Kasumi-1 (cell line): ENCODE measurements around the gene ALOX5.
"Not testable (repeated sequence)": the region's sequence is repeated elsewhere in the genome, so short reads cannot be mapped to it uniquely, and the experiment has no call there.

Experiments
- DNase-seq, 2 experiments: peaks; one replicate each; lab custom pipeline; 2025; lab: John Stamatoyannopoulos, UW

Gene ALOX5

DNA sequence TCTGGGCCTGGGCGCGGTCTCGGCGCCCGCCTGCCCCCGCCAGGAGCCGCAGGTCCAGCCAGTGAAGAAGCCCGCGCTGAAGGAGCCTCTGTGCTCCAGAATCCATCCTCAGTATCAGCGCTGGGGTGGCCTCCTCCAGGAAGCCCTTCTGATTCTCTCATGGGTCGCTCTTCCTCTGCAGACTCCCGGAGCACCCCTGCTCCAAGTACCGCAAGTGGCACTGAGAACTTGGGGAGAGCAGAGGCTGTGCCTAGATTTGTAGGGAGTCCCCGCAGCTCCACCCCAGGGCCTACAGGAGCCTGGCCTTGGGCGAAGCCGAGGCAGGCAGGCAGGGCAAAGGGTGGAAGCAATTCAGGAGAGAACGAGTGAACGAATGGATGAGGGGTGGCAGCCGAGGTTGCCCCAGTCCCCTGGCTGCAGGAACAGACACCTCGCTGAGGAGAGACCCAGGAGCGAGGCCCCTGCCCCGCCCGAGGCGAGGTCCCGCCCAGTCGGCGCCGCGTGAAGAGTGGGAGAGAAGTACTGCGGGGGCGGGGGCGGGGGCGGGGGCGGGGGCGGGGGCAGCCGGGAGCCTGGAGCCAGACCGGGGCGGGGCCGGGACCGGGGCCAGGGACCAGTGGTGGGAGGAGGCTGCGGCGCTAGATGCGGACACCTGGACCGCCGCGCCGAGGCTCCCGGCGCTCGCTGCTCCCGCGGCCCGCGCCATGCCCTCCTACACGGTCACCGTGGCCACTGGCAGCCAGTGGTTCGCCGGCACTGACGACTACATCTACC is at the start of gene ALOX5:
Gene ALOX5 (plus strand): TSS at position 641 of the 774 bp plus-strand sequence. CDS start 64 bp downstream, at position 705.
- DNase-seq = peak; percentile 24 to 42

DNA sequence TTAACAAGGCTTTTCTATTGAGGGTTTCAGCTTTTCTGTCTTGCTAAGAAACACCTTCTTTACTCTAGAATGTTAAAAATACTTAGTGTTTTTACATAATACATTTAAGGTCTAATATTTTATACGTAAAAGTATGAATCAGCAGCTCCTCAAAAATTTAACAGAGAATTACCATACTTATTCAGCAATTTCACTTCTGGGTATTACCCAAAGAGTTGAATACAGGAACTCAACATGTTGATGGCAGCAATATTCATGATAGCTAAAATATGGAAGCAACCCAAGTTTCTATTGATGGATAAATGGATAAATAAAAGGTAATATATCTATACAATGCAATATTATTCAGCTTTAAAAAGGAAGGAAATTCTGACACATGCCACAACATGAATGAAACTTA is 48.9 kb upstream of the ALOX5 start:
- no peak for DNase-seq

DNA sequence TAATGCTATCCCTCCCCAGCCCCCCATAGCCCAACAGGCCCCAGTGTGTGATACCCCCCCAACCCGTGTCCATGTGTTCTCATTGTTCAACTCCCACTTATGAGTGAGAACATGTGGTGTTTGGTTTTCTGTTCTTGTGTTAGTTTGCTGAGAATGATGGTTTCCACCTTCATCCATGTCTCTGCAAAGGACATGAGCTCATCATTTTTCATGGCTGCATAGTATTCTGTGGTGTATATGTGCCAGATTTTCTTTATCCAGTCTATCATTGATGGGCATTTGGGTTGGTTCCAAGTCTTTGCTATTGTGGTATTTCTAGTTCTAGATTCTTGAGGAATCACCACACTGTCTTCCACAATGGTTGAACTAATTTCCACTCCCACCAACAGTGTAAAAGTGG is 47.2 kb upstream of the ALOX5 start:
- not testable (repeated sequence) for DNase-seq

DNA sequence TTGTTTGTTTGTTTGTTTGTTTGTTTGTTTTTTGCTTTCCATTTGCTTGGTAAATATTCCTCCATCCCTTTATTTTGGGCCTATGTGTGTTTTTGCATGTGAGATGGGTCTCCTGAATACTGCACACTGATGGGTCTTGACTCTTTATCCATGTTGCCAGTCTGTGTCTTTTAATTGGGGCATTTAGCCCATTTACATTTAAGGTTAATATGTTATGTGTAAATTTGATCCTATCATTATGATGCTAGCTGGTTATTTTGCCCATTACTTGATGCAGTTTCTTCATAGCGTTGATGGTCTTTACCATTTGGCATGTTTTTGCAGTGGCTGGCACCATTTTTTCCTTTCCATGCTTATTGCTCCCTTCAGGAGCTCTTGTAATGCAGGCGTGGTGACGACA is 42.2 kb upstream of the ALOX5 start:
- not testable (repeated sequence) for DNase-seq

DNA sequence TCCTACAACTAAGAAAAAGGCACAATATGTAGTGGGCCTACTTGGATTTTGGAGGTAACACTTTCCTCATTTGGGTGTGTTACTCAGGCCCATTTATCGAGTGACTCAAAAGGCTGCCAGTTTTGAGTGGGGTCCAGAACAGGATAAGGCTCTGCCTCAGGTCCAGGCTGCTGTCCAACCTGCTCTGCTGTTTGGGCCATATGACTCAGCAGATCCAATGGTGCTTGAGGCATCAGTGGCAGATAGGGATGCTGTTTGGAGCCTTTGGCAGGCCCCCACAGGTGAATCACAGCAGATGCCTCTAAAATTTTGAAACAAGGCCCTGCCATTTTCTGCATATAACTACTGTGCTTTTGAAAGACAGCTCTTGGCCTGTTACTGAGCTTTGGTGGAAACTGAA is 34.1 kb upstream of the ALOX5 start:
- no peak for DNase-seq

DNA sequence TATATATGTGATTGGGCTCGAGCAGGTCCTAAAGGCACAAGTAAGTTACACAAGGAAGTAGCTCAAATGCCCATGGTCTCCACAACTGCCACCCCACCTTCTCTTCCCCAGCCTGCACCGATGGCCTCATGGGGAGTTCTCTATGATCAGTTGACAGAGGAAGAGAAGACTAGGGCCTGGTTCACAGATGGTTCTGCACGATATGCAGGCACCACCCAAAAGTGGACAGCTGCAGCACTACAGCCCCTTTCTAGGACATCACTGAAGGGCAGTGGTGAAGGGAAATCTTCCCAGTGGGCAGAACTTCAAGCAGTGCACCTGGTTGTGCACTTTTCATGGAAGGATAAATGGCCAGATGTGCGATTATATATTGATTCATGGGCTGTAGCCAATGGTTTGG is 33.6 kb upstream of the ALOX5 start:
- DNase-seq = not testable (repeated sequence)

DNA sequence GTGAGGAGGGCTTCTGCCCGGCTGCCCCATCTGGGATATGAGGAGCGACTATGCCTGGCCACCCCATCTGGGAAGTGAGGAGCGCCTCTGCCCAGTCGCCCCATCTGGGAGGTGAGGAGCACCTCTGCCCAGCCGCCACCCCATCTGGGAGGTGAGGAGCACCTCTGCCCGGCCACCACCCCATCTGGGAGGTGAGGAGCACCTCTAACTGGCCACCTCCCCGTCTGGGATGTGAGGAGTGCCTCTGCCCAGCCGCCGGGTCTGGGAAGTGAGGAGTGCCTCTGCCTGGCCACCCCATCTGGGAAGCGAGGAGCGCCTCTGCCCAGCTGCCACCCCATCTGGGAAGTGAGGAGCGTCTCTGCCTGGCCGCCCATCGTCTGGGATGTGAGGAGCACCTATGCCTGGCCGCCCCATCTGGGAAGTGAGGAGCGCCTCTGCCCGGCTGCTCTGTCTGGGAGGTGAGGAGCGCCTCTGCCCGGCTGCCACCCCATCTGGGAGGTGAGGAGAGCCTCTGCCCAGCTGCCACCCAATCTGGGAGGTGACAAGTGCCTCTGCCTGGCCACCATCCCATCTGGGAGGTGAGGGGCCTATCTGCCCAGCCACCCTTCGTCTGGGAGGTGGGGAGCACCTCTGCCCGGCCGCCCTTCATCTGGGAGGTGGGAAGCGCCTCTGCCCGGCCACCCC is 27.2 kb upstream of the ALOX5 start:
- not testable (repeated sequence) for DNase-seq

DNA sequence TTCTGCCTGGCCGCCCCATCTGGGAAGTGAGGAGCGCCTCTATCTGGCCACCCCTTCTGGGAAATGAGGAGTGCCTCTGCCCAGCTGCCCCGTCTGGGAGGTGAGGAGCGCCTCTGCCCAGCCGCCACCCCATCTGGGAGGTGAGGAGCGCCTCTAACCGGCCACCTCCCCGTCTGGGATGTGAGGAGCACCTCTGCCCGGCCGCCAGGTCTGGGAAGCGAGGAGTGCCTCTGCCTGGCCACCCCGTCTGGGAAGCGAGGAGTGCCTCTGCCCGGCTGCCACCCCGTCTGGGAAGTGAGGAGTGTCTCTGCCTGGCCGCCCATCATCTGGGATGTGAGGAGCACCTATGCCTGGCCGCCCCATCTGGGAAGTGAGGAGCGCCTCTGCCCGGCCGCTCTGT is 26.6 kb upstream of the ALOX5 start:
- not testable (repeated sequence) for DNase-seq

DNA sequence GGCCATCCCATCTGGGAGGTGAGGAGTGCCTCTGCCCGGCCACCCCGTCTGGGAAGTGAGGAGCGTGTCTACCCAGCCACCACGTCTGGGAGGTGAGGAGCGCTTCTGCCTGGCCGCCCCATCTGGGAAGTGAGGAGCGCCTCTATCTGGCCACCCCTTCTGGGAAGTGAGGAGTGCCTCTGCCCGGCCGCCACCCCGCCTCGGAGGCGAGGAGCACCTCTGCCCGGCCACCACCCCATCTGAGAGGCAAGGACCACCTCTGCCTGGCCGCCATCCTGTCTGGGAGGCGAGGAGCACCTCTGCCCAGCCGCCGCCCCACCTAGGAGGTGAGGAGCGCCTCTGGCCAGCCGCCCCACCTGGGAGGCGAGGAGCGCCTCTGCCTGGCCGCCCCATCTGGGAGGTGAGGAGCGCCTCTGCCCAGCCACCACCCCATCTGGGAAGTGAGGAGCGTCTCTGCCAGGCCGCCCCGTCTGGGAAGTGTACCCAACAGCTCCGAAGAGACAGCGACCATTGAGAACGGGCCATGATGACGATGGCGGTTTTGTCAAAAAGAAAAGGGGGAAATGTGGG is 25.7 kb upstream of the ALOX5 start:
- DNase-seq = not testable (repeated sequence)

DNA sequence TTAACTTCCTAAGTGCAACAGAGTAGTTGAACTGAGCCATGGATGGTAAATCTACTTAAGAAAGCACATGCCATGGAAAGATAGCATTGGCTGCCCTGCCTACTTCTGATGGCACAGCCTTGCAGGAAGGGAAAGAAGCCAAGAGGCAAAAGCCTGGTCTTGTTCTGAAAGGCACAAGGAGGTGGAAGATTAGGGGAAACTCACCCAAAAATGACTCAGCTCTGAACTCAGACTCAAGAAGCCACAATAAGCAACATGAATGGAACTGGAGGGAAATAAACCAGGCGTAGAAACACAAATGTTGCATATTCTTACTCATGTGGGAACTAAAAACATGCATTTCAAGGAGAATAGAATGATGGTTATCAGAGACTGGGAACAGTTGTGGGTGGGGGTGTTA is 20.8 kb upstream of the ALOX5 start:
- DNase-seq = no peak

DNA sequence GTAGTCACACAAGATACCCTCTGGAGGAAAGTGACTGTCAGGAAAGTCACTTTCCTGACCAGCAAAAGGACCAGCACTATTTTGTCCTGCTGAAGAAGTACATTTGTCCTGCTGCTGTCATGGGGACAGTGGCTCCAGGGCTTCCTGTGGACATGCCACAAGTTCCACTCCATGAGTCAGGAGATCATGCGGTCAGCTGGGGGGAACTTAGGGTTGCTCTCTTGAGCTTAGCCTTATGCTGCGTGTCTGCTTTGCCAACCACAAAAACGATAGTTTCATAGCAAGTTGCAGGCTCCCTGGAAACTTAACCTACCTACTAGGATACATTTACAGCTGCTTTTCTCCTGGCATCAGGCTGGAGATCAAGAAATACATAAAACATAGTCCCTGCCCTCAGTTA is 19.8 kb upstream of the ALOX5 start:
- no peak for DNase-seq

DNA sequence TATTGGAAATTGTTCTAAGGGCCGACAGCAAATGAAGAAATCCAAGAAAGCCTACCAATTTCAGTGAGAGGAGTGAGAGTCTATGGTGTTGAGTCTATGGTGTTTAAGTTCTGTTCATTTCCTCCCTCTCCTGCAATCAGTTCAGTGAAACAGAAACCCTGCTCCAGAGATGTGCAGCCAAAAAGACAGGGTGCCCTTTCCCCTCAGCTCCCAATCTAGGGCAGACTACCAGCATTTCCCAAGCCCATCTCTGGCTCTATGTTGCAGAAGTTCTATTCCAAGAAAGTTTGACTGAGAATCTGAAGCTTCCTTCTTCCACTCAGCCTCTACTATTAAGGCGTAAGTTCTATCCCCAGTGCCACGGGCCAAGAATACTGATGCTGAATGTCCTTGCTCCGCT is 18.5 kb upstream of the ALOX5 start:
- no peak for DNase-seq

DNA sequence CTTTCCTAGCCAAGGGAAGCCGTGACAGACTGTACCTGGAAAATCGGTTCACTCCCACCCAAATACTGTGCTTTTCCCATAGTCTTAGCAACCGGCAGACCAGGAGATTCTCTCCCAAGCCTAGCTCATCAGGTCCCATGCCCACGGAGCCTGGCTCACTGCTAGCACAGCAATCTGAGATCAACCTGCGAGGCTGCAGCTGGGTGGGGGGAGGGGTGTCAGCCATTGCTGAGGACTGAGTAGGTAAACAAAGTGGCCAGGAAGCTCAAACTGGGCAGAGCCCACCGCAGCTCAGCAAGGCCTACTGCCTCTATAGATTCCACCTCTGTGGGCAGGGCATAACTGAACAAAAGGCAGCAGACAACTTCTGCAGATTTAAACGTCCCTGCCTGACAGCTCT is 15.1 kb upstream of the ALOX5 start:
- not testable (repeated sequence) for DNase-seq

DNA sequence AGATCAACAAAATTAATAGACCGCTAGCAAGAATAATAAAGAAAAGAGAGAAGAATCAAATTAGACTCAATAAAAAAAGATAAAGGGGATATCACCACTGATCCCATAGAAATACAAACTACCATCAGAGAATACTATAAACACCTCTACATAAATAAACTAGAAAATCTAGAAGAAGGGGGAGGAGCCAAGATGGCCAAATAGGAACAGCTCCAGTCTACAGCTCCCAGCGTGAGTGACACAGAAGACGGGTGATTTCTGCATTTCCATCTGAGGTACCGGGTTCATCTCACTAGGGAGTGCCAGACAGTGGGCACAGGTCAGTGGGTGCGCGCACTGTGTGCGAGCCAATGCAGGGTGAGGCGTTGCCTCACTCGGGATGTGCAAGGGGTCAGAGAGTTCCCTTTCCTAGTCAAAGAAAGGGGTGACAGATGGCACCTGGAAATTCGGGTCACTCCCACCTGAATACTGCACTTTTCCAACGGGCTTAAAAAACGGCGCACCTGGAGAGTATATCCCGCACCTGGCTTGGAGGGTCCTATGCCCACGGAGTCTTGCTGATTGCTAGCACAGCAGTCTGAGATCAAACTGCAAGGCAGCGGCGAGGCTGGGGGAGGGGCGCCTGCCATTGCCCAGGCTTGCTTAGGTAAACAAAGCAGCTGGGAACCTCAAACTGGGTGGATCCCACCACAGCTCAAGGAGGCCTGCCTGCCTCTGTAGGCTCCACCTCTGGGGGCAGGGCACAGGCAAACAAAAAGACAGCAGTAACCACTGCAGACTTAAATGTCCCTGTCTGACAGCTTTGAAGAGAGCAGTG is 11.8 kb upstream of the ALOX5 start:
- not testable (repeated sequence) for DNase-seq

DNA sequence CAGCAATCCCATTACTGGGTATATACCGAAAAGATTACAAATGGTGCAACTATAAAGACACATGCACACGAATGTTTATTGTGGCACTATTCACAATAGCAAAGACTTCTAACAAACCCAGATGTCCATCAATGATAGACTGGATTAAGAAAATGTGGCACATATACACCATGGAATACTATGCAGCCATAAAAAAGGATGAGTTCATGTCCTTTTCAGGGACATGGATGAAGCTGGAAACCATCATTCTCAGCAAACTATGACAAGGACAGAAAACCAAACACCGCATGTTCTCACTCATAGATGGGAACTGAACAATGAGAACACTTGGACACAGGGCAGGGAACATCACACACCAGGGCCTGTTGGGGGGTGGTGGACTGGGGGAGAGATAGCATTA is 6.4 kb upstream of the ALOX5 start:
- DNase-seq = not testable (repeated sequence)

DNA sequence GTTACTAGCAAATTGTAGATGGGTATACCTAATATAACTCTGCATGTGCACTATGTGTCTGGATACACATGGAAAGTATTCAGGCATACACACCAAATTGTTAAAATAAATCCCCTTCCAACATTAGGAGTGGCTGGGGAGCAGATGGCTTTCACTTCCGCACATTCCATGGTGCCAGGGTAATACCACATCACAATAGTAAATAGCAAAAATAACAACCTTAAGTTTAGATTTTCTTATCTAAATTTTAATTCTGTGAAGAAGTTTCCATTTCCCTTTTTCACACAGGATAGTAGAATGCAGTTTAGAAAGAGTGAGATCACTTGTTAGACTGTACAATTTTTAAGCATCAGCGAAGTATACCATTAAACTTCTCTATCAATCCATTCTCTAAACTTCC is 5.8 kb upstream of the ALOX5 start:
- no peak for DNase-seq

DNA sequence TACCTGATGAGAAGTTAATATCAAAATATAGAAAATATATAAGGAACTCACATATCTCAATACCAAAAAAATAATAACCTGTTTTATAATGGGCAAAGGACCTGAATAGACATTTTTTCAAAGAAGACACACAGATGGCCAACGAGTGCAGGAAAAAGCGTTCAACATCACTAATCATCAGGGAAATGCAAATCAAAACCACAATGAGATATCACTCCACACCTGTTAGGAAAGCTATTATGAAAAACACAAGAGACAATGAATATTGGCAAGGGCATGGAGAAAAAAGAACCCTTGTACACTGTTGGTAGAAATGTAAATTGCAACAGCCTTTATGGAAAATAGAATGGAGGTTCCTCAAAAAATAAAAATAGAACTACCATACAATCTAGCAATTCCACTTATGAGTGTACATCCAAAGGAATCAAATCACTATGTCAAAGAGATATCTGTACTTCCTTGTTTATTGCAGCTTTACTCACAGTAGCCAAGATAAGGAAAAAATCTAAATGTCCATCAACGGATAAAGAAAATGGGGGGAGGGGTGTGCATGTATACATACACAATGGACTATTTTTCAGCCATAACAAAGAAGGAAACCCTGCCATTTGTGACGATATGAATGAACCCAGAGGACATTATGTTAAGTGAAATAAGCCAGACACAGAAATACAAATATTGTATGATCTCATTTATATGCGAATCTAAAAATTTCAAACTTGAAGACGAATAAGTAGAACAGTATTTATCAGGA is 3.6 kb upstream of the ALOX5 start:
- no peak for DNase-seq

DNA sequence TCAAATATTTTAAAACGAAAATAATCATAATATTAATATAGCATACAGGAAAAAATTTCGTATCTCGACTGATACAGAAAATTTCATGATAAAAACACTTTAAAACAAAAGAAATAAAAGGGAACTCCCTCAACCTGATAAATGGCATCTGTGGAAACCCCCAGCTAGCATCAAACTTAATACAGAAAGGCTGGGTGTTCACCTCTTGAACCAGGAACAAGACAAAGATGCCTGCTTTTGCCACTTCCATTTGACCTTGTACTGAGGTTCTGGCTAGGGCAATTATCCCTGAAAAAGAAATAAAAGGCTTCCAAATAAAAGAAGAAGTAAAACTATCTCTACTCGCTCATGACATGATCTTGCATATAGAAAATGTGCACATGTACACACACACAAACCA is 2.5 kb upstream of the ALOX5 start:
- no peak for DNase-seq

DNA sequence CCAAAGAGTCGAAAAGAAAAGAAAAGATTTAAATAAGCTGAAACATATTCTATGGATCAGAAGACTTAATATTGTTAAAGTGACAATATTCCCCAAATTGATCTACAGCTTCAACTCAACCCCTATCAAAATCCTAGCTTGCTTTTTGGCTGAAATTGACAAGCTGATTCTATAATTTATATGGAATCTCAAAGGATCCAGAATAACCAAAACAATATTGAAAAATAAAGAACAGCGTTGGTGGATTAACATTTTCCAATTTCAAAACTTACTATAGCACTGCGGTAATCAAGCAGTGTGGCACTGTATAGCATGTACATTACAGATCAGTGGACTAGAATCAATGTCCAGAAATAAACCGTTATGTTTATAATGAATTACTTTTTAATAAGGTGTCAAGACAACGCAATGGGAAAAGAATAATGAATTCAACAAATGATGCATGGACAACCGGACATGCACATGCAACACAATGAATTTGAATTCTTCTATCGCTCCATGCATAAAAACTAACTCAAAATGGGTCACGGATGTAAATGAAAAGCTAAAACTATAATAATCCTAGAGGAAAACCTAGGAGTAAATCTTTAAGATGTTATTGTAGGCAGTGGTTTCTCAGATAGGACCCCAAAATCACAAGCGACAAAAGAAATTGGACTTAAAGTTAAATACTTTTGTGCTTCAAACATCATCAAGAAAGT is 1.6 kb upstream of the ALOX5 start:
- no peak for DNase-seq

DNA sequence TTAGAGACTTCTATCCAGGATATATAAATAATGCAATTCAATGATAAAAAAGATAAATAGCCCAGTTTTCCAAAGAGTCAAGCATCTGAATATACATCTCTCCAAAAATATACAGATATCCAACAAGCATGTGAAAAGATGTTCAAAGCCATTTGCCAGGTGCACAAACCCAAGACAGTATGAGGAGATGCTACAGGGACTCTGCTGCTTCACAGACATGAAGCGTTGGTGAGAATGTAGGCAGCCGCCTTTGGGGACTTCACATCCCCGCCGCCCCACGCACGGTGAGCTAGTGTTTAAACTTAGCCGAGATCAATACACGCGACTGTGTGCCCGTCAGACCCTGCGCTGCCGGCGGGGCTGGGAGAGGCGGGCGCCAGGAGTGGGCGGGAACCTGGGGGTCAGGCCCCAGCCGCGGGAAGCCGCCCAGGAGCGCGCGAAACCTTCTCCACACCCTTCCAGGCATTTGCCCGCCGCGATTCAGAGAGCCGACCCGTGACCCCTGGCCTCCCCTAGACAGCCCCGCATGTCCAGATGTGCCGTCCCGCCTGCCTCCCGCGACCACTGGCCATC is 927 bp upstream of the ALOX5 start:
- DNase-seq = no peak
